HG02973 (cell line): ENCODE results near the gene TGFA.
A peak's percentile ranks its signal among the peaks of the same experiment; 100 is the strongest.

Experiments
- ATAC-seq: cut with Tn5 transposase; IDR thresholded peaks from one replicate; pipeline ENCODE4 v1.9.1; 2021; ENCODE audit warnings: moderate library complexity; ENCODE audit not compliant: unreplicated experiment

TGFA gene

GRCh38 chr2:70553584-70554337 is at the start of gene TGFA:
Gene TGFA, minus strand, starts transcription at chr2:70553826. Its CDS starts 59 bp downstream, at chr2:70553767.
- peak; percentile 80 for ATAC-seq

- ATAC-seq, result no peak
These were observed 49.4 kb upstream of the TGFA start for GRCh38 chr2:70603066-70603465.

- ATAC-seq, result no peak
These were observed 44.6 kb upstream of the TGFA start for GRCh38 chr2:70598197-70598596.

GRCh38 chr2:70596739-70597138 is 43.1 kb upstream of the TGFA start:
- no peak for ATAC-seq

GRCh38 chr2:70596293-70596692 is 42.7 kb upstream of the TGFA start:
- no peak for ATAC-seq

- ATAC-seq, result no peak
These were observed 29.5 kb upstream of the TGFA start for GRCh38 chr2:70583091-70583490.

- no peak for ATAC-seq
These were observed 26.7 kb upstream of the TGFA start for GRCh38 chr2:70580352-70580751.

GRCh38 chr2:70574618-70575017 is 21.0 kb upstream of the TGFA start:
- no peak for ATAC-seq

GRCh38 chr2:70574109-70574508 is 20.5 kb upstream of the TGFA start:
- no peak for ATAC-seq

GRCh38 chr2:70570041-70570661 is 16.5 kb upstream of the TGFA start:
- no peak for ATAC-seq

- ATAC-seq, result no peak
These were observed 15.9 kb upstream of the TGFA start for GRCh38 chr2:70569559-70569958.

GRCh38 chr2:70566906-70567305 is 13.3 kb upstream of the TGFA start:
- ATAC-seq, result no peak

- no peak for ATAC-seq
These were observed 12.8 kb upstream of the TGFA start for GRCh38 chr2:70566464-70566863.

GRCh38 chr2:70565039-70565731 is 11.6 kb upstream of the TGFA start:
- no peak for ATAC-seq

- no peak for ATAC-seq
These were observed 8.3 kb upstream of the TGFA start for GRCh38 chr2:70561893-70562292.

- no peak for ATAC-seq
These were observed 6.8 kb upstream of the TGFA start for GRCh38 chr2:70560442-70560841.

- ATAC-seq, result no peak
These were observed 6.4 kb upstream of the TGFA start for GRCh38 chr2:70560040-70560439.

- no peak for ATAC-seq
These were observed 4.7 kb upstream of the TGFA start for GRCh38 chr2:70558195-70558808.

- ATAC-seq, result no peak
These were observed 3.7 kb upstream of the TGFA start for GRCh38 chr2:70557171-70557838.

- ATAC-seq, result no peak
These were observed 3.0 kb upstream of the TGFA start for GRCh38 chr2:70556608-70557007.

GRCh38 chr2:70554338-70554892 is 789 bp upstream of the TGFA start:
- ATAC-seq, result no peak
